GM18873 (cell line): ENCODE results near the gene CARM1.

Experiments
- ATAC-seq: cut with Tn5 transposase; IDR thresholded peaks from one replicate; pipeline ENCODE4 v1.9.1; 2021; ENCODE audit warnings: mild to moderate bottlenecking, moderate library complexity, moderate number of reproducible peaks; ENCODE audit not compliant: unreplicated experiment, low FRiP score

The CARM1 gene

DNA sequence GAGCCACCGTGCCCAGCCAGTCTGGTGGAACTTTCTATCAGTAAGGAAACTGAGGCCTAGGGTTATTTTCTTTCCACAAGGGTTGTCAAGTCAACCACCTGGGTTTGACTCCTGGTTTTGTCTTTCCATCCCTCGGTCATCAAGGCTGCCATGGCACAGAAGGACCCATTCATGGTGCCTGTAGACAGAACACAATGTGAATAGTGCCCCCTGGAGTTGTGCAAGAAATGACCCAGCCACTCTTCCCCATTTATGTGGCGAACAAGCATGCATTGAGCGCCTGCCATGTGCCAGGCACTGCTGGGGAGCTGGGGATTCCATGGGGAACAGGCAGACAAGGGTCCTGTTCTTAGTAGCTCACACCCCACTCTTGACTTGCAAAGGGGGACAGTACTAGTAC lies 93.5 kb downstream of the CARM1 start:
- ATAC-seq: no peak

DNA sequence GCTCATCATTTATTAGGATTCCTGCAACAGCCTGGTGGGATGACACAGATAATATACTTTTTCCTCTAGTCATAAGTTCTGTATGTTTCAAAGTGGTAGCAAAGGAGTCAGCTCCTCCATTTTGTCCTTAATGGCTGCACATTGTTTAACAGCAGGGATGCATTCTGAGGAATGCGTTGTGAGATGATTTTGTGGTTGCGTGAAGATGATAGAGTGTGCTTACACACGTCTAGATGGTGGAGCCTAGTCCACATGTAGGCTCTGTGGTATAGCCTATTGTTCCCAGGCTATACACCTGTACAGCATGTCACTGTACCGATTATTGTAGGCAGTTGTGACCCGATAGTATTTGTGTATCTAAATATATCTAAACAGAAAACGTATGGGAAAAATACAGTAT lies 94.0 kb downstream of the CARM1 start:
- ATAC-seq: no peak

DNA sequence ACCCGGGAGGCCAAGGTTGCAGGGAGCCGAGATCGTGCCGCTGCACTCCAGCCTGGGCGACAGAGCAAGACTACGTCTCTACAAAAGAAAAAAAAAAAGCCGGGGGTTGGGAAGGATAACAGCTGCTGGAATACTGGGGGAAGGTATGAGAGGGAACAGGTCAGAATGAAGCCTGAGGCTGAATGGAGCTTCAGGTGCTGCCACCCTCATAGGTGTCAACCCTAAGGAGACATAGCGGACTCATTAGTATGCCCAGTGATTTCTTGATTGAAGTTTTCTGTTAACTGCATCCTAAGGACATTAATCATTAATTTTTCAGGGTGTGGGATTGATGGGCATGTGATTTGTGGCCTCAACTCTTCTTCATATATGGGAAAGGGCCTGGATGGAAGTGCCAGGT lies 95.5 kb downstream of the CARM1 start:
- ATAC-seq: no peak

DNA sequence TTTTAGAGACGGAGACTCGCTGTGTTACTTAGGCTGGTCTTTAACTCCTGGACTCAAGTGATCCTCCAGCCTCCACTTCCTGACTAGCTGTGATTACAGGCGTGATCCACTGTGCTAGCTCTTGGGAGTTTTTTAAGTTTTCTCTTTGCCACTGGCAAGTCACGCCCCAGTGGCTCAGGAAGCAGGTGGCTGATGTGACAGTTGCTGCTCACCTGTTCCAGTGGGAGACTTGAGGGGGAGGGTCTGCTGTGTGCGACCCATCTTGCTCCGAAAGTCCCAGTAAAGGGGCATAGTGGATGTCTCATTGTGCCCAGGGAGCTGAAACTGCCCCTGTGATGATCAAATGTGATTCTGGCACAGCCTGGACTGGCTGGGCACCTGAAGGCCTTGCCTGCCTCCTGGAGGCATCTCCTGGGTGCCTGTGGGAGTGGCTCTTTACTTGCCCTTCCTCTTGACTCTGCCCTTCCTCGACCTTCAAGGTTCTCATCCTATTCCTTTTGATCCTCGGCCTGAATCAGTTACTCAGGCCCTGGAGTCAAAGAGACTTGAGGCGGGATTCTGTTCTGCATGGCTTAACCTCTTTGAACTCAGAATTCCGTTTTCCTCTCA lies 97.3 kb downstream of the CARM1 start:
- ATAC-seq: no peak

DNA sequence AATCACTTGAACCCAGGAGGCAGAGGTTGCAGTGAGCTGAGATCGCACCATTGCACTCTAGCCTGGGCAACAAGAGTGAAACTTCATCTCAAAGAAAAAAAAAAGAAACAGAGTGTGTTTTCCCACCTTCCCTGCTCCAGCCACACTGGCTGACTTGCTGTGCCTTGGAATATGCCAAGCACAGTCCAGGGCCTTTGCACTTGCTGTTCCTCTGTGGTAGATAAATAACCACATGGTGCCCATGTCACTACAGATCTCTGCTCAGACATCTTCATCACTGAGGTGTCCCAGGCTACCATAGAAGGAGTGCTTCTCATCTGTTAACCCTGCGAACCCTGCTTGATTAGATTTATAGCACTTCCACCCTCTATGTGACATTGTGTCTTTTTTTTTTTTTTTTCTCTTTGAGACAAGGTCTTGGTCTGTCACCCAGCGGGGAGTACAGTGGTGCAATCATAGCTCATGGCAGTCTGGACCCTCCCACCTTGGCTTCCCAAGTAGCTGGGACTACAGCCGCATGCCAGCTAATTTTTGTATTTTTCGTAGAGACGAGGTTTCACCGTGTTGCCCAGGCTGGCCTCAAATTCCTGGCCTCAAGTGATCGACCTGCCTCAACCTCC lies 99.9 kb downstream of the CARM1 start:
- ATAC-seq: no peak
